H9 (cell line): Measurements from ENCODE around the gene ANXA1. TPM values are rescaled to one million over a fixed set of nuclear protein-coding genes. Genes with fewer than 3 reads are reported as not detected.

Experiments
- DNase-seq: peaks from one replicate; pipeline ENCODE4 v3.0.0-alpha.2; 2017
- H2AFZ ChIP-seq: one replicate; pipeline ENCODE4 v1.6.1; 2013; ENCODE audit warnings: mild to moderate bottlenecking, low read length, control low read depth, moderate library complexity
- H2AK5ac ChIP-seq: 2 replicates; pipeline ENCODE4 v1.6.1; 2013; ENCODE audit warnings: low read length, control low read depth, mixed read lengths; ENCODE audit not compliant: insufficient read length
- H2BK120ac ChIP-seq: one replicate; pipeline ENCODE4 v1.6.1; 2013; ENCODE audit warnings: low read depth, mild to moderate bottlenecking, low read length, control low read depth, inconsistent platforms; ENCODE audit not compliant: poor library complexity, severe bottlenecking
- H2BK12ac ChIP-seq: 2 replicates; pipeline ENCODE4 v1.6.1; 2013; ENCODE audit warnings: low read length, control low read depth, mixed read lengths, low read depth; ENCODE audit not compliant: insufficient read length
- H2BK15ac ChIP-seq: 2 replicates; pipeline ENCODE4 v1.6.1; 2013; ENCODE audit warnings: low read depth, low read length, control low read depth
- H2BK20ac ChIP-seq: one replicate; pipeline ENCODE4 v1.6.1; 2013; ENCODE audit warnings: low read depth, mild to moderate bottlenecking, low read length, control low read depth, inconsistent platforms; ENCODE audit not compliant: poor library complexity, severe bottlenecking
- H2BK5ac ChIP-seq: 2 replicates; pipeline ENCODE4 v1.6.1; 2013; ENCODE audit warnings: low read length, control low read depth, mixed read lengths; ENCODE audit not compliant: insufficient read length
- H3K14ac ChIP-seq: 2 replicates; pipeline ENCODE4 v1.6.1; 2013; ENCODE audit warnings: low read length, control low read depth; ENCODE audit not compliant: insufficient read depth
- H3K18ac ChIP-seq: 2 replicates; pipeline ENCODE4 v1.6.1; 2013; ENCODE audit warnings: low read depth, mild to moderate bottlenecking, mixed read lengths, low read length, control low read depth; ENCODE audit not compliant: insufficient read length
- H3K23ac ChIP-seq: 2 replicates; pipeline ENCODE4 v1.6.1; 2013; ENCODE audit warnings: low read length, control low read depth, mixed read lengths, low read depth; ENCODE audit not compliant: insufficient read length
- H3K23me2 ChIP-seq: 2 replicates; pipeline ENCODE4 v1.6.1; 2013; ENCODE audit warnings: low read depth, mild to moderate bottlenecking, mixed read lengths, low read length, control low read depth; ENCODE audit not compliant: insufficient read length, poor library complexity, severe bottlenecking
- H3K27ac ChIP-seq: 2 replicates; pipeline ENCODE4 v1.5.1; 2013; ENCODE audit warnings: low read length, control low read depth, mixed read lengths, low read depth; ENCODE audit not compliant: insufficient read length
- H3K27me3 ChIP-seq: 2 replicates; pipeline ENCODE4 v1.6.1; 2013; ENCODE audit warnings: low read length, control low read depth, inconsistent platforms; ENCODE audit not compliant: insufficient read depth
- H3K4ac ChIP-seq: 2 replicates; pipeline ENCODE4 v1.6.1; 2013; ENCODE audit warnings: low read depth, mild to moderate bottlenecking, control low read depth, inconsistent platforms, low read length, moderate library complexity
- H3K4me1 ChIP-seq: 2 replicates; pipeline ENCODE4 v1.6.1; 2013; ENCODE audit warnings: low read length, control low read depth, inconsistent platforms; ENCODE audit not compliant: insufficient read depth
- H3K4me2 ChIP-seq: 2 replicates; pipeline ENCODE4 v1.6.1; 2013; ENCODE audit warnings: low read length, control low read depth, mixed read lengths; ENCODE audit not compliant: insufficient read length, insufficient read depth
- H3K56ac ChIP-seq: 2 replicates; pipeline ENCODE4 v1.6.1; 2013; ENCODE audit warnings: low read depth, mild to moderate bottlenecking, mixed read lengths, low read length, control low read depth; ENCODE audit not compliant: insufficient read length
- H3K79me1 ChIP-seq: 2 replicates; pipeline ENCODE4 v1.6.1; 2013; ENCODE audit warnings: low read depth, mild to moderate bottlenecking, moderate library complexity, low read length, control low read depth, inconsistent platforms; ENCODE audit not compliant: insufficient read depth, poor library complexity, severe bottlenecking
- H3K79me2 ChIP-seq: 2 replicates; pipeline ENCODE4 v1.6.1; 2013; ENCODE audit warnings: low read length, control low read depth, inconsistent platforms; ENCODE audit not compliant: insufficient read depth
- H3K9ac ChIP-seq: 2 replicates; pipeline ENCODE4 v1.6.1; 2013; ENCODE audit warnings: low read length, control low read depth, mixed read lengths; ENCODE audit not compliant: insufficient read length; ENCODE audit errors: extremely low read depth
- H3K9me3 ChIP-seq: one replicate; pipeline ENCODE4 v1.6.1; 2013; ENCODE audit warnings: low read depth, low read length, inconsistent platforms; ENCODE audit not compliant: control insufficient read depth
- H3T11ph ChIP-seq: one replicate; pipeline ENCODE4 v1.6.1; 2013; ENCODE audit warnings: mild to moderate bottlenecking, low read length, control low read depth, inconsistent platforms
- H4K20me1 ChIP-seq: one replicate; pipeline ENCODE4 v1.6.1; 2013; ENCODE audit not compliant: control insufficient read depth, insufficient read length, insufficient read depth
- H4K5ac ChIP-seq: 2 replicates; pipeline ENCODE4 v1.6.1; 2013; ENCODE audit warnings: low read depth, mild to moderate bottlenecking, mixed read lengths, low read length, control low read depth; ENCODE audit not compliant: insufficient read length
- H4K8ac ChIP-seq: replicated peaks from 2 replicates; pipeline ENCODE4 v1.6.1; 2013; ENCODE audit warnings: low read length, control low read depth, mixed read lengths, low read depth; ENCODE audit not compliant: insufficient read length
- H4K91ac ChIP-seq: 2 replicates; pipeline ENCODE4 v1.6.1; 2013; ENCODE audit warnings: low read depth, mild to moderate bottlenecking, moderate library complexity, mixed read lengths, low read length, control low read depth; ENCODE audit not compliant: insufficient read length
- H3K27ac Mint-ChIP-seq, 3 experiments: 2 replicates in 2 of 3; 3 replicates in 1 of 3; pipeline ENCODE4 v1.8.0; 2020 to 2021; ENCODE audit warnings: mixed read lengths in 3 of 3, mild to moderate bottlenecking in 1 of 3, moderate library complexity in 1 of 3
- H3K27me3 Mint-ChIP-seq: 2 replicates; pipeline ENCODE4 v1.8.0; 2021; ENCODE audit warnings: low read depth, mild to moderate bottlenecking, moderate library complexity, mixed read lengths
- H3K36me3 Mint-ChIP-seq, 3 experiments: 2 replicates in 2 of 3; 3 replicates in 1 of 3; pipeline ENCODE4 v1.8.0; 2020 to 2021; ENCODE audit warnings: low read depth in 3 of 3, mixed read lengths in 3 of 3; ENCODE audit not compliant: insufficient read depth in 1 of 3
- H3K4me1 Mint-ChIP-seq, 2 experiments: 2 replicates each; pipeline ENCODE4 v1.8.0; 2020; ENCODE audit warnings: mixed read lengths in 2 of 2
- H3K4me3 Mint-ChIP-seq, 2 experiments: 2 replicates in 1 of 2; 3 replicates in 1 of 2; pipeline ENCODE4 v1.8.0; 2020 to 2021; ENCODE audit warnings: mild to moderate bottlenecking in 2 of 2, mixed read lengths in 2 of 2, moderate library complexity in 1 of 2
- H3K9me3 Mint-ChIP-seq, 2 experiments: 2 replicates in 1 of 2; 3 replicates in 1 of 2; pipeline ENCODE4 v1.8.0; 2020; ENCODE audit warnings: mild to moderate bottlenecking in 2 of 2, mixed read lengths in 2 of 2, moderate library complexity in 1 of 2
- CTCF ChIP-seq: fragments of 200-600 bp; sonication (generic); conservative IDR thresholded peaks from 3 replicates; pipeline ENCODE4 v1.8.0; 2021; ENCODE audit warnings: antibody characterized with exemption, mild to moderate bottlenecking
- WGBS: extraction: QIAGEN DNeasy Blood & Tissue Kit; methylation state at CpG from one replicate; pipeline ENCODE4 v1.1.7; 2013; ENCODE audit warnings: missing lambda C conversion rate, low lambda C conversion rate, mixed read lengths; ENCODE audit not compliant: insufficient read length; ENCODE audit errors: extremely low coverage; 5-methylcytosine and 5-hydroxymethylcytosine counted together
- total RNA-seq: library from RNA; stranded (reverse); gene quantifications from 2 replicates; pipeline ENCODE4 v1.2.1, GENCODE V29; 2021

Gene ANXA1
- total RNA-seq, 1 experiment from 2014 or later: 3.5 TPM

- peaks cover 30 to 37% of the 10 kb centered on the region in 2 experiments for H3K4me1 Mint-ChIP-seq
Observed at GRCh38 chr9:73149371-73150067, 2.1 kb upstream of the ANXA1 start.

More at GRCh38 chr9:73149371-73150067, 2.1 kb upstream of the ANXA1 start:
- Histone ChIP-seq H3K4me1 (no peaks in the 10 kb centered on the region; the same call in 1 of the 2 replicates), H3K79me1 (no peaks in the 10 kb centered on the region), H3K14ac (no peak overlapping the region), H2BK20ac (no peak overlapping the region), H3K56ac (no peak overlapping the region), H2AFZ (no peak overlapping the region), H4K5ac (no peak overlapping the region), H2AK5ac (no peak overlapping the region), H3K4ac (no peak overlapping the region), H3K79me2 (no peaks in the 10 kb centered on the region), H3T11ph (no peak overlapping the region), H3K9me3 (no peaks in the 10 kb centered on the region), H3K23me2 (no peaks in the 10 kb centered on the region), H4K20me1 (no peaks in the 10 kb centered on the region), H3K18ac (no peak overlapping the region), H2BK15ac (no peak overlapping the region), H4K8ac (no peak overlapping the region), H2BK12ac (no peak overlapping the region), H3K9ac (no peak overlapping the region), H3K27ac (no peak overlapping the region), H2BK120ac (no peak overlapping the region), H2BK5ac (no peak overlapping the region), H3K4me2 (no peak overlapping the region), H3K23ac (no peak overlapping the region), H4K91ac (no peak overlapping the region), H3K27me3 (no peaks in the 10 kb centered on the region)
- H3K4me3 Mint-ChIP-seq: no peak overlapping the region
- WGBS: no CpG with 5 or more reads among the region's 4 CpGs
- H3K36me3 Mint-ChIP-seq: no peaks in the 10 kb centered on the region; a peak in 1 of 7 replicates
- peak overlapping the region; percentile 2 to 90 (median 6); a peak in 3 of 7 replicates for H3K27ac Mint-ChIP-seq
- no peak for TF ChIP-seq CTCF
- no peaks in the 10 kb centered on the region for H3K27me3 Mint-ChIP-seq
- H3K9me3 Mint-ChIP-seq: no peaks in the 10 kb centered on the region; a peak in 1 of 5 replicates
- no peak for DNase-seq
